GM13976 (cell line): ENCODE measurements around the gene UHRF2.

Source experiments
- DNase-seq: peaks from one replicate; pipeline ENCODE4 v3.0.0; 2012; ENCODE audit warnings: low spot score
- in situ Hi-C: fragments of 300-500 bp; cut with MboI; formaldehyde crosslinking; loops from one replicate; pipeline ENCODE4 v1.12.0; 2022; ENCODE audit warnings: low sequenced_read_pairs, mixed read lengths, inconsistent platforms; ENCODE audit not compliant: unreplicated experiment
- TF ChIP-seq, protein P1 (sequence below): IDR thresholded peaks from 2 replicates; pipeline ENCODE4 v1.5.1; 2012; ENCODE audit warnings: borderline replicate concordance, mild to moderate bottlenecking; ENCODE audit not compliant: insufficient read depth; ENCODE audit errors: extremely low read depth, missing control alignments, control extremely low read depth

Gene UHRF2

DNA sequence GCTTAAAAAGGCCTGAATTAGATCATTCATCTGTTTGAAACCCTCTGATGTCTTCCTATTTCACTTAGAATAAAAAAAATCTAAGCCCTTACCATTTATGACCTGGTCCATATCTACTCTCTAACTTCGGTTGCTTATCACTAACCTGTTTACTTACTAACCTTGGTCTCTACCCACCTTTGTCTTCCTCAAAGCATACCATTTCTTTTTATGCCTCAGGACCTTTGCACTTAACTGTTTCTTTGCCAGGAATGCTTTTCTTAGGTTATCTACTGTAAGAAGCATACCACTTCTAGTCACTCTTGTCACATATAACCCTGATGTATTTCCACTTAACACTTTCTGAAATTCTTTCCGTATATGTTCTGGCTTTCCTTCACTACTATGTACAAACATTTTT lies 67.0 kb downstream of the UHRF2 start:
- no peak for DNase-seq
- TF ChIP-seq, protein P1, sequence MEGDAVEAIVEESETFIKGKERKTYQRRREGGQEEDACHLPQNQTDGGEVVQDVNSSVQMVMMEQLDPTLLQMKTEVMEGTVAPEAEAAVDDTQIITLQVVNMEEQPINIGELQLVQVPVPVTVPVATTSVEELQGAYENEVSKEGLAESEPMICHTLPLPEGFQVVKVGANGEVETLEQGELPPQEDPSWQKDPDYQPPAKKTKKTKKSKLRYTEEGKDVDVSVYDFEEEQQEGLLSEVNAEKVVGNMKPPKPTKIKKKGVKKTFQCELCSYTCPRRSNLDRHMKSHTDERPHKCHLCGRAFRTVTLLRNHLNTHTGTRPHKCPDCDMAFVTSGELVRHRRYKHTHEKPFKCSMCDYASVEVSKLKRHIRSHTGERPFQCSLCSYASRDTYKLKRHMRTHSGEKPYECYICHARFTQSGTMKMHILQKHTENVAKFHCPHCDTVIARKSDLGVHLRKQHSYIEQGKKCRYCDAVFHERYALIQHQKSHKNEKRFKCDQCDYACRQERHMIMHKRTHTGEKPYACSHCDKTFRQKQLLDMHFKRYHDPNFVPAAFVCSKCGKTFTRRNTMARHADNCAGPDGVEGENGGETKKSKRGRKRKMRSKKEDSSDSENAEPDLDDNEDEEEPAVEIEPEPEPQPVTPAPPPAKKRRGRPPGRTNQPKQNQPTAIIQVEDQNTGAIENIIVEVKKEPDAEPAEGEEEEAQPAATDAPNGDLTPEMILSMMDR: no peak
- in situ Hi-C loops: no loop called here

- TF ChIP-seq, protein P1: no peak
- no peak for DNase-seq
- in situ Hi-C loops: no loop called here
Observed at GRCh38 chr9:6484210-6484609, 71.2 kb downstream of the UHRF2 start.

DNA sequence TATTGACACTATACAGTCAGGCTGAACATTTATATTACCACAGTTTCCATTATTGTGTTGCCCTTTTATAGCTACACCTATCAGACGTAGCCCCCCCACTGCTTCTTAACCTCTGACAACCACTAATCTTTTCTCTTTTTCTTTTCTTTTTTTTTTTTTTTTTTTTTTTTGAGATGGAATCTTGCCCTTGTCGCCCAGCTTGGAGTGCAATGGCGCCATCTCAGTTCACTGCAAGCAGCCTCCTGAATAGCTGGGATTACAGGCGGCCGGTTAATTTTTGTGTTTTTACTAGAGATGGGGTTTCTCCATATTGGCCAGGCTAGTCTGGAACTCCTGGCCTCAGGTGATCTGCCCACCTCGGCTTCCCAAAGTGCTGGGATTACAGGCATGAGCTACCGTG lies 75.4 kb downstream of the UHRF2 start:
- in situ Hi-C loops: no loop called here
- TF ChIP-seq, protein P1: no peak
- no peak for DNase-seq

DNA sequence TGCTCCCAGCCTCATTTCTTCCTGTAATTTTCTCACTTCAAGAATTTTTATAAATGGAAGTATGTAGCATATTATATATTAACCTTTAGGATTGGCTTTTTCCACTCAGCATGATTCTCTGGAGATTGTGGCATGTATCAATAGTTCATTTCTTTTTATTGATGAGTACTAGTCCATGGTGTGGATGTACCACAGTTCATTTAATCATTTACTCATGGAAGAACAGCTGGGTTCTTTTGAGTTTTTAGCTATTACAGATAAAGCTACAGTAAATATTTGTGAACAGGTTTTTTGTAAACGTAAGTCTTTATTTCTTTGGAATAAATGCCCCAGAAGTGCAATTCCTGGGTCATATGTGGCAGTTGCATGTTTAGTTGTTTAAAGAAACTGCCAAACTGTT lies 76.1 kb downstream of the UHRF2 start:
- no peak for DNase-seq
- in situ Hi-C loops: no loop called here
- TF ChIP-seq, protein P1: no peak

DNA sequence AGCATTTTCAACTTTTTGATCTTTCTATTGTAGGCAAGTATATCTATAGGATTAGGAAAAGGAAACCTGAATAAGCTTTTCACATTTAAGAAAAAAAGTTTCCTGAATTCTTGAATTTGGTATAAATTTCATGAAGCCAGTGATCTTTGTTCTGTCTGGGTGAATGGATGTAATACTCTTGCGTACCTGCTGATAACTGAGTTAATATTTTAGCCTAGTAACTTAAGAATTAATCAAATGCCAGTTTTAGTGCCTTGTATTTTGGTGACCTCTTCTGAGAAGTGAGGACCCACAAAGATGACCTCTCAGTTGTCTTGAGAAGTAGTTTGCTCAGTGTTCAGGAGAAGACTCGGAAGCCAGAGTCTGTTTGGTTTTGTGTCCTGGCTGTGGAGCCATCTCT lies 77.9 kb downstream of the UHRF2 start:
- DNase-seq: no peak
- in situ Hi-C loops: no loop called here
- TF ChIP-seq, protein P1: no peak

DNA sequence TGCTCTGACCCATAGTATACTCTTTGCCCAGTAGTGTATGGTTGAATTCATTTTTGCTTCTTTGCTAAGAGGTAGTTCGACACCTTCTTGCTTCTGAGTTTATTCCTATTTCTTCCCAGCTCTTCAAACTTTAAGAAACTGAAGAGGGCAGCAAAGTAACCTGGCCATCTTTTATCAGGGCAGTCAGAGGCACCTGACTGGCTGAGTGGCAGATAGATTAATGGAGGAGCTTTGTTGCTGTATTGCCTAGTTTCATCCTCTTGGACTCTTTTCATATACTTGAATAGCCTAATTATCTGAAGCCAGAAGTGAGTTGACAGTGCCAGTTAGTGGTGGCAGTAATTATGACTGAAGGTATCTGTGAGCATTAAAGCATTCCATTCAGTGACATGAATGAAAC lies 82.5 kb downstream of the UHRF2 start:
- in situ Hi-C loops: no loop called here
- TF ChIP-seq, protein P1: no peak

DNA sequence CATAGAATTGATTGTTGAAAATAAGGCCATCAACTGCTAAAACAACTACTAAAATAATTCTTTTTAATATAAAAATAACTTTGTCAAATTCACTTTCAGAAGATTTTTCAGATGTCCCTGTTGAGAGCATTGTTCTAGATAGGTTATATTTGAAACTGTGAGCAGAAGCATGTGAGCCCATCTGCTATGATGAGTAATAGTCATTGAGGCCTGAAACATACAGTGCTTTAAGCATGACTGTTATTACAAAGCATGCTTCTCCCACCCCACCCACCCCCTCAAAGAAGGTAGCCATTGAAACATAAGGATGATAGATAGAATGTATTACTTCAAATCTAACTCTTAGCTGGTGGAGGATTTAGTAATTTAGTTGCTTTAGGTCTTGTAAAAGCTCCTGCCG lies 86.0 kb downstream of the UHRF2 start:
- DNase-seq: no peak
- in situ Hi-C loops: no loop called here
- TF ChIP-seq, protein P1: no peak

More for the DNA sequence above, 82.5 kb downstream of the UHRF2 start:
- DNase-seq: no peak
